DND-41 (cell line): ENCODE data around the gene MRPL11.
"Not testable (repeated sequence)": the region's sequence is repeated elsewhere in the genome, so short reads cannot be mapped to it uniquely, and the experiment has no call there.

Experiments used
- EZH2 ChIP-seq: IDR thresholded peaks from 3 replicates; pipeline ENCODE4 v1.6.1; 2012; ENCODE audit warnings: borderline replicate concordance, low read depth, mild to moderate bottlenecking, moderate library complexity, low read length, inconsistent platforms; ENCODE audit not compliant: severe bottlenecking
- TF ChIP-seq, protein P1 (sequence below): IDR thresholded peaks from 2 replicates; pipeline ENCODE4 v1.5.1; 2012; ENCODE audit warnings: borderline replicate concordance, low read length, moderate library complexity, mild to moderate bottlenecking; ENCODE audit not compliant: poor library complexity, severe bottlenecking; ENCODE audit errors: extremely low read depth

DNA sequence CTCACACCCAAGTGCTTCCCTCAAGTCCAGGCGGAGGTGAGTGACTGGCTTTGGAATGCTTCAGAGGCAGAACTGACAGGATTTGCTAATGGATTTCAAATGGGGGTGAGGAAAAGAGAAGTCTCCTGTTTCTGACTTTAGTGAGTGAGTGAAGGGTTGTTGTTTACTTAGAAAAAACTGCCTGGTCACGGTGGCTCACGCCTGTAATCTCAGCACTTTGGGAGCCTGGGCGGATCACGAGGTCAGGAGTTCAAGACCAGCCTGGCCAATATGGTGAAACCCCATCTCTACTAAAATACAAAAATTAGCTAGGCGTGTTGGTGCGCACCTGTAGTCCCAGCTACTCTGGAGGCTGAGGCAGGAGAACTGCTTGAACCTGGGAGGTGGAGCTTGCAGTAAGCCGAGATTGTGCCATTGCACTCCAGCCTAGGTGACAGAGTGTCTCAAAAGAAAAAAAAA lies 6.7 kb downstream of the MRPL11 start:
- TF ChIP-seq, protein P1, sequence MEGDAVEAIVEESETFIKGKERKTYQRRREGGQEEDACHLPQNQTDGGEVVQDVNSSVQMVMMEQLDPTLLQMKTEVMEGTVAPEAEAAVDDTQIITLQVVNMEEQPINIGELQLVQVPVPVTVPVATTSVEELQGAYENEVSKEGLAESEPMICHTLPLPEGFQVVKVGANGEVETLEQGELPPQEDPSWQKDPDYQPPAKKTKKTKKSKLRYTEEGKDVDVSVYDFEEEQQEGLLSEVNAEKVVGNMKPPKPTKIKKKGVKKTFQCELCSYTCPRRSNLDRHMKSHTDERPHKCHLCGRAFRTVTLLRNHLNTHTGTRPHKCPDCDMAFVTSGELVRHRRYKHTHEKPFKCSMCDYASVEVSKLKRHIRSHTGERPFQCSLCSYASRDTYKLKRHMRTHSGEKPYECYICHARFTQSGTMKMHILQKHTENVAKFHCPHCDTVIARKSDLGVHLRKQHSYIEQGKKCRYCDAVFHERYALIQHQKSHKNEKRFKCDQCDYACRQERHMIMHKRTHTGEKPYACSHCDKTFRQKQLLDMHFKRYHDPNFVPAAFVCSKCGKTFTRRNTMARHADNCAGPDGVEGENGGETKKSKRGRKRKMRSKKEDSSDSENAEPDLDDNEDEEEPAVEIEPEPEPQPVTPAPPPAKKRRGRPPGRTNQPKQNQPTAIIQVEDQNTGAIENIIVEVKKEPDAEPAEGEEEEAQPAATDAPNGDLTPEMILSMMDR: not testable (repeated sequence)
- TF ChIP-seq EZH2: not testable (repeated sequence)
